Measurements from ENCODE around the gene PITHD1.
A peak's percentile ranks its signal among the peaks of the same experiment; 100 is the strongest.

- TF ChIP-seq POLR2AphosphoS5 (IDR thresholded peaks at IDR 0.05), result peak; percentile 25 to 55 (median 50)
- no peak for TF ChIP-seq CTCF (IDR thresholded peaks at IDR 0.05)
- no peak for TF ChIP-seq POLR2A (IDR thresholded peaks at IDR 0.05)
Observed at GRCh38 chr1:23743287-23744152, 34.7 kb upstream of the PITHD1 start, which contains the start of gene ELOA.

All from breast epithelium (tissue), 3 donors.